ENCODE data around the gene NEMP2. TPM values are rescaled to one million over a fixed set of nuclear protein-coding genes. Genes with fewer than 3 reads are reported as not detected.

Gene NEMP2
- polyA plus RNA-seq, 1 donor (not counting 4 experiments of a cell fraction or from before 2014, with no cell fraction given): 2.1 TPM

DNA sequence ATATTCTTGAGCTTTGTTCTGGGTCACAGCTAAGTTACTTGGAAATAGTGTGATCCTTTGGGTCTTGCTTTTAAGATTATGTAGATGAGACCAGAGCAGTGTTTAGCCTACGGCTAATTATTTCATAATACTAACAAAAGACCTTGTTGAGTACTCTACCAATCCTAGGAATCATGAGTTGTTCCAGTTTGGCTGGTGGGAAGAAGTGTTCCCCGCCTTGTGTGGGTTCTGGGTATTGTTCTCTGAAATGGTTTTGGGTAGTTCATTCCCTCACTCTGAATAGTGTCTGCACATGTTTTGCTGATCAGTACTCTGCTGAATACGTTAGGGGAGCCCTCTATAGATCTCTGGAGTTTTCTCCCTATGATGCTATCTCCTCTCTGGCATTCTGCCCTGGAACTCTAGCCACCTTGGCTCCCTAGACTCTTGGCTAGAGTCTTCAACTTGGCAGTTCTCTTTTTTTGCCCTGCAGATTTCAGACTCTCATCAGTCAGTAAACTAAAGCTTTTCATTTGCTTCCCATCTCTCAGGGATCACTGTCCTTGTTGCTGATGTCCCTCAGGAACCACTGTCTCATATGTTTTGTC, 48.4 kb downstream of the NEMP2 start:
- TF ChIP-seq EZH2 (IDR thresholded peaks at IDR 0.05; ENCODE audit: low read length): no peak
- TF ChIP-seq, protein P1, sequence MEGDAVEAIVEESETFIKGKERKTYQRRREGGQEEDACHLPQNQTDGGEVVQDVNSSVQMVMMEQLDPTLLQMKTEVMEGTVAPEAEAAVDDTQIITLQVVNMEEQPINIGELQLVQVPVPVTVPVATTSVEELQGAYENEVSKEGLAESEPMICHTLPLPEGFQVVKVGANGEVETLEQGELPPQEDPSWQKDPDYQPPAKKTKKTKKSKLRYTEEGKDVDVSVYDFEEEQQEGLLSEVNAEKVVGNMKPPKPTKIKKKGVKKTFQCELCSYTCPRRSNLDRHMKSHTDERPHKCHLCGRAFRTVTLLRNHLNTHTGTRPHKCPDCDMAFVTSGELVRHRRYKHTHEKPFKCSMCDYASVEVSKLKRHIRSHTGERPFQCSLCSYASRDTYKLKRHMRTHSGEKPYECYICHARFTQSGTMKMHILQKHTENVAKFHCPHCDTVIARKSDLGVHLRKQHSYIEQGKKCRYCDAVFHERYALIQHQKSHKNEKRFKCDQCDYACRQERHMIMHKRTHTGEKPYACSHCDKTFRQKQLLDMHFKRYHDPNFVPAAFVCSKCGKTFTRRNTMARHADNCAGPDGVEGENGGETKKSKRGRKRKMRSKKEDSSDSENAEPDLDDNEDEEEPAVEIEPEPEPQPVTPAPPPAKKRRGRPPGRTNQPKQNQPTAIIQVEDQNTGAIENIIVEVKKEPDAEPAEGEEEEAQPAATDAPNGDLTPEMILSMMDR (optimal IDR thresholded peaks at IDR 0.05 in 1 of 3, IDR thresholded peaks at IDR 0.05 in 1 of 3, conservative IDR thresholded peaks at IDR 0.05 in 1 of 3; ENCODE audit: extremely low read depth in 1 of 3, insufficient read depth in 2 of 3, low read length in 3 of 3): peak in 1 of 3 experiments; percentile 7
- no peaks in the 10 kb centered on the region for H3K79me2 ChIP-seq (ENCODE audit: control insufficient read depth, insufficient read depth, low read length)
- no peaks in the 10 kb centered on the region for H3K27me3 ChIP-seq (ENCODE audit: control insufficient read depth, extremely low read depth, insufficient read depth, low read length)
- no peak for DNase-seq (ENCODE audit: low read depth, low spot score)
- no peak overlapping the region for H2AFZ ChIP-seq (ENCODE audit: control insufficient read depth, low read length)
- H3K9me3 ChIP-seq (ENCODE audit: control insufficient read depth, low read depth, low read length): no peaks in the 10 kb centered on the region
- H4K20me1 ChIP-seq (ENCODE audit: control insufficient read depth, extremely low read depth, insufficient read depth, low read length): no peaks in the 10 kb centered on the region
- H3K36me3 ChIP-seq (ENCODE audit: control insufficient read depth in 2 of 2, extremely low read depth in 1 of 2, insufficient read depth in 2 of 2, low read length in 2 of 2): peaks cover 0 to 2% of the 10 kb centered on the region in 2 experiments
- H3K4me3 ChIP-seq (ENCODE audit: control insufficient read depth in 2 of 3, extremely low read depth in 1 of 3, insufficient read depth in 2 of 3, low read depth in 1 of 3, low read length in 3 of 3): no peak overlapping the region
- no peaks in the 10 kb centered on the region for H3K9me1 ChIP-seq (ENCODE audit: control insufficient read depth, extremely low read depth, insufficient read depth, low read length)
- no peak overlapping the region for H3K9ac ChIP-seq (ENCODE audit: control insufficient read depth, extremely low read depth, insufficient read depth, low read length)
- no peaks in the 10 kb centered on the region for H3K4me1 ChIP-seq (ENCODE audit: control insufficient read depth, extremely low read depth, insufficient read depth, low read length)
- FAIRE-seq: peak; percentile 71
- dilution Hi-C loops (cut with MboI; ENCODE audit: extremely low pct_ligation_motif_present, low sequenced_read_pairs): no loop called here
- no peak overlapping the region for H3K4me2 ChIP-seq (ENCODE audit: control insufficient read depth, extremely low read depth, insufficient read depth, low read depth, low read length)
- no peak overlapping the region for H3K27ac ChIP-seq (ENCODE audit: control insufficient read depth, insufficient read depth, low read length)

DNA sequence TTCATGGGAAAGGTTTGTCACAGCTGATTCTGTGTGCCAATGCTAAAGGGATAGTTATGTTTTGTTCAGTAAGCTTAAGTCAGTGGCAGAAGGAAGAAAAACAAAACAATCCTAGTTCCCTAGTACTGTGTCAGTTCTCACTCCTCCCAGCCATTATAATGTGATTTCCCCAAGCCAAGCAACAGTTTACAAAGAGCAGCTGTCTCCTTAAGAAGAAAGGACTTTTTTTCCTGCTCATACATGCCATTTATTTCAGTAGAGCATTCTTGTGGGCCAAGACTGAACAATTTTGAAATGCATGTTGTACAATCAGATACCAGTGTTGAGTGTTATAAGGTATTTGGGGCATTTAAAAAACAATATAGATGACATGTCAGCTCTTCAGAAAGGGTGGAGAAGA, 52.1 kb downstream of the NEMP2 start:
- H3K27ac ChIP-seq (ENCODE audit: control insufficient read depth, insufficient read depth, low read length): no peak overlapping the region
- no peak for DNase-seq (ENCODE audit: low read depth, low spot score)
- H3K4me2 ChIP-seq (ENCODE audit: control insufficient read depth, extremely low read depth, insufficient read depth, low read depth, low read length): no peak overlapping the region
- H3K9ac ChIP-seq (ENCODE audit: control insufficient read depth, extremely low read depth, insufficient read depth, low read length): no peak overlapping the region
- FAIRE-seq: no peak
- H3K79me2 ChIP-seq (ENCODE audit: control insufficient read depth, insufficient read depth, low read length): no peaks in the 10 kb centered on the region
- H3K4me1 ChIP-seq (ENCODE audit: control insufficient read depth, extremely low read depth, insufficient read depth, low read length): no peaks in the 10 kb centered on the region
- no peaks in the 10 kb centered on the region for H3K9me1 ChIP-seq (ENCODE audit: control insufficient read depth, extremely low read depth, insufficient read depth, low read length)
- TF ChIP-seq, protein P1 (optimal IDR thresholded peaks at IDR 0.05 in 1 of 3, IDR thresholded peaks at IDR 0.05 in 1 of 3, conservative IDR thresholded peaks at IDR 0.05 in 1 of 3; ENCODE audit: extremely low read depth in 1 of 3, insufficient read depth in 2 of 3, low read length in 3 of 3): no peak
- no peak for TF ChIP-seq EZH2 (IDR thresholded peaks at IDR 0.05; ENCODE audit: low read length)
- H3K4me3 ChIP-seq (ENCODE audit: control insufficient read depth in 2 of 3, extremely low read depth in 1 of 3, insufficient read depth in 2 of 3, low read depth in 1 of 3, low read length in 3 of 3): no peak overlapping the region
- no peaks in the 10 kb centered on the region for H3K27me3 ChIP-seq (ENCODE audit: control insufficient read depth, extremely low read depth, insufficient read depth, low read length)
- H3K36me3 ChIP-seq (ENCODE audit: control insufficient read depth in 2 of 2, extremely low read depth in 1 of 2, insufficient read depth in 2 of 2, low read length in 2 of 2): no peaks in the 10 kb centered on the region
- no peaks in the 10 kb centered on the region for H4K20me1 ChIP-seq (ENCODE audit: control insufficient read depth, extremely low read depth, insufficient read depth, low read length)
- no peaks in the 10 kb centered on the region for H3K9me3 ChIP-seq (ENCODE audit: control insufficient read depth, low read depth, low read length)
- no peak overlapping the region for H2AFZ ChIP-seq (ENCODE audit: control insufficient read depth, low read length)
- dilution Hi-C loops (cut with MboI; ENCODE audit: extremely low pct_ligation_motif_present, low sequenced_read_pairs): no loop called here
